Endothelial cell (in vitro differentiated cells): Measurements from ENCODE around the gene RNF115. TPM values are rescaled to one million over a fixed set of nuclear protein-coding genes. Genes with fewer than 3 reads are reported as not detected.

Experiments
- DNase-seq: peaks from one replicate; pipeline ENCODE4 v3.0.0; 2021; ENCODE audit warnings: low spot score
- H3K27ac Mint-ChIP-seq: one replicate; pipeline ENCODE4 v1.8.0; 2021; ENCODE audit warnings: mixed read lengths, inconsistent platforms; ENCODE audit not compliant: unreplicated experiment
- H3K27me3 Mint-ChIP-seq: one replicate; pipeline ENCODE4 v1.8.0; 2021; ENCODE audit warnings: mild to moderate bottlenecking, moderate library complexity, mixed read lengths, inconsistent platforms; ENCODE audit not compliant: unreplicated experiment
- H3K36me3 Mint-ChIP-seq: one replicate; pipeline ENCODE4 v1.8.0; 2021; ENCODE audit warnings: mild to moderate bottlenecking, low read depth, mixed read lengths, inconsistent platforms; ENCODE audit not compliant: unreplicated experiment
- H3K4me1 Mint-ChIP-seq: one replicate; pipeline ENCODE4 v1.8.0; 2021; ENCODE audit warnings: mild to moderate bottlenecking, mixed read lengths, inconsistent platforms; ENCODE audit not compliant: unreplicated experiment
- H3K4me3 Mint-ChIP-seq: one replicate; pipeline ENCODE4 v1.8.0; 2021; ENCODE audit warnings: mild to moderate bottlenecking, mixed read lengths, inconsistent platforms; ENCODE audit not compliant: unreplicated experiment
- H3K9me3 Mint-ChIP-seq: one replicate; pipeline ENCODE4 v1.8.0; 2021; ENCODE audit warnings: mixed read lengths, inconsistent platforms; ENCODE audit not compliant: unreplicated experiment
- total RNA-seq: library from RNA; stranded (reverse); fragmentation: NEBNext Ultra II Directional; extraction: Animal tissue kit (Norgen Biotek cat#: 25700); gene quantifications from one replicate; pipeline ENCODE4 v1.2.1, GENCODE V29; 2021; ENCODE audit not compliant: unreplicated experiment
- TF ChIP-seq, protein P1 (sequence below): fragments of 200-600 bp; sonication (generic); IDR thresholded peaks from one replicate; pipeline ENCODE4 v1.5.0; 2021; ENCODE audit warnings: antibody characterized with exemption; ENCODE audit not compliant: unreplicated experiment

RNF115 gene
- total RNA-seq, 1 donor from 2014 or later, result 13.1 TPM

GRCh38 chr1:145696630-145696960 lies 127.3 kb downstream of the RNF115 start:
- Mint-ChIP-seq H3K4me1 (no peaks in the 10 kb centered on the region), H3K27ac (no peak overlapping the region), H3K9me3 (no peaks in the 10 kb centered on the region), H3K36me3 (peaks cover 4% of the 10 kb centered on the region), H3K4me3 (no peak overlapping the region), H3K27me3 (no peaks in the 10 kb centered on the region)
- TF ChIP-seq, protein P1, sequence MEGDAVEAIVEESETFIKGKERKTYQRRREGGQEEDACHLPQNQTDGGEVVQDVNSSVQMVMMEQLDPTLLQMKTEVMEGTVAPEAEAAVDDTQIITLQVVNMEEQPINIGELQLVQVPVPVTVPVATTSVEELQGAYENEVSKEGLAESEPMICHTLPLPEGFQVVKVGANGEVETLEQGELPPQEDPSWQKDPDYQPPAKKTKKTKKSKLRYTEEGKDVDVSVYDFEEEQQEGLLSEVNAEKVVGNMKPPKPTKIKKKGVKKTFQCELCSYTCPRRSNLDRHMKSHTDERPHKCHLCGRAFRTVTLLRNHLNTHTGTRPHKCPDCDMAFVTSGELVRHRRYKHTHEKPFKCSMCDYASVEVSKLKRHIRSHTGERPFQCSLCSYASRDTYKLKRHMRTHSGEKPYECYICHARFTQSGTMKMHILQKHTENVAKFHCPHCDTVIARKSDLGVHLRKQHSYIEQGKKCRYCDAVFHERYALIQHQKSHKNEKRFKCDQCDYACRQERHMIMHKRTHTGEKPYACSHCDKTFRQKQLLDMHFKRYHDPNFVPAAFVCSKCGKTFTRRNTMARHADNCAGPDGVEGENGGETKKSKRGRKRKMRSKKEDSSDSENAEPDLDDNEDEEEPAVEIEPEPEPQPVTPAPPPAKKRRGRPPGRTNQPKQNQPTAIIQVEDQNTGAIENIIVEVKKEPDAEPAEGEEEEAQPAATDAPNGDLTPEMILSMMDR, result no peak
- DNase-seq, result no peak

- Mint-ChIP-seq H3K4me3 (no peak overlapping the region), H3K27ac (no peak overlapping the region), H3K4me1 (no peaks in the 10 kb centered on the region), H3K36me3 (peaks cover 4% of the 10 kb centered on the region), H3K9me3 (no peaks in the 10 kb centered on the region), H3K27me3 (no peaks in the 10 kb centered on the region)
- TF ChIP-seq, protein P1, result no peak
- no peak for DNase-seq
Observed at GRCh38 chr1:145695821-145696629, 127.9 kb downstream of the RNF115 start.

GRCh38 chr1:145692785-145693443 lies 131.0 kb downstream of the RNF115 start:
- TF ChIP-seq, protein P1, result no peak
- DNase-seq, result no peak
- Mint-ChIP-seq H3K27me3 (no peaks in the 10 kb centered on the region), H3K36me3 (peaks cover 4% of the 10 kb centered on the region), H3K4me3 (no peak overlapping the region), H3K4me1 (peaks cover 3% of the 10 kb centered on the region), H3K9me3 (no peaks in the 10 kb centered on the region), H3K27ac (no peak overlapping the region)

DNA sequence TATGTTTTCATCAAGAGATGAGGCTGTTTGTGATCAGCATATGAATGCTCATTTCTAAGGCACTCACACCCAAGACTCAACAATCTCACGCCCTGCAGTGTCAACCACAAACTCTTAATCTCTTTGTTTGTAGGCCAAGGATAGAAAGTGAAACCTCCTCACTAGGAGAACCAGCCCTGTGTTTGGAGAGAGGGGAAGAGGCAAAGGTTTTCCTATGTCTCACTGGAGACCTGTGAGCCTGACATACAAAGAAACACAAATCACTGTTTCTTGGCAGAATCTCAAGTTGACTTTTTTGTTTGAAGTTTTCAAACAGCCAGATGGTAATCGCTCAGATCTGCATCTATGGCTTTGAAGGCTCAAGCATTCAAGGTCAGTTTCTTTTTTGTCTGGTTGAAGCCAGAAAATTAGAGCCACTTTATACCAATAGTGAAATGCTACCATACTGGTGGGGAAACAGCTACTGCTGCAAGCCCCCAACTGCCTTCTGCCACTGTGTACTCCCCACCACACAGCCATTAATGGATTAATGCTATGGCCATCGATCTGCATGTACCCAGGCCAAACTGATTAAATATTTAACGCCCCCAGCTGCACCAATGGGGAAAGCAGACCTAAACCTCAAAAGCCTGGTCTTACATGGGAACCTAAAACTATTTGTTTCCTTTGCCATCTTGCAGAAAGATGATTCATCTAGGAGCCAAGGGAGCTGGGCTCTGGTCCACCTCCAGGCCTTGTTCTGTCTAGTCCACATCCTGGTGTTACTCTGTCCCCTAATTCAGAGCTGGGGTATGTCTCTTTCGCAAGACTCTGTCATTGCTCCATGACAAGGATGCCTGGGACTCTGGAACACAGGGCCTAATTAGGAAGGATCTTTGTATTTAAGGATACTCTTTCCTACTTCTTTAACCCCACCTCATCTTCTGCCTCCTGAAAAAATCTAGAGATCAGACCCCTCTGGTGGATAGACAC lies 133.0 kb downstream of the RNF115 start:
- TF ChIP-seq, protein P1, result no peak
- no peak for DNase-seq
- Mint-ChIP-seq H3K36me3 (no peaks in the 10 kb centered on the region), H3K27ac (no peak overlapping the region), H3K9me3 (no peaks in the 10 kb centered on the region), H3K27me3 (no peaks in the 10 kb centered on the region), H3K4me1 (peaks cover 3% of the 10 kb centered on the region), H3K4me3 (no peak overlapping the region)
